GM18505 (cell line): Measurements from ENCODE around the gene RPRD1B.
"Not testable (repeated sequence)": the region's sequence is repeated elsewhere in the genome, so short reads cannot be mapped to it uniquely, and the experiment has no call there.

Source experiments
- ATAC-seq: cut with Tn5 transposase; IDR thresholded peaks from one replicate; pipeline ENCODE4 v1.9.1; 2021; ENCODE audit not compliant: unreplicated experiment
- POLR2A ChIP-seq: IDR thresholded peaks from 4 replicates; pipeline ENCODE4 v1.6.1; 2011; ENCODE audit warnings: borderline replicate concordance; ENCODE audit not compliant: insufficient read depth, insufficient read length; ENCODE audit errors: extremely low read depth

RPRD1B gene

GRCh38 chr20:38083338-38084048 is 49.9 kb downstream of the RPRD1B start:
- no peak for ATAC-seq
- no peak for TF ChIP-seq POLR2A

- no peak for ATAC-seq
- TF ChIP-seq POLR2A = no peak
Observed at GRCh38 chr20:38084425-38084951, 50.9 kb downstream of the RPRD1B start.

- TF ChIP-seq POLR2A = no peak
- no peak for ATAC-seq
Observed at GRCh38 chr20:38085026-38085425, 51.5 kb downstream of the RPRD1B start.

GRCh38 chr20:38089500-38089899 is 56.0 kb downstream of the RPRD1B start:
- TF ChIP-seq POLR2A = no peak
- no peak for ATAC-seq

- no peak for TF ChIP-seq POLR2A
- no peak for ATAC-seq
Observed at GRCh38 chr20:38090061-38090460, 56.5 kb downstream of the RPRD1B start.

- no peak for ATAC-seq
- peak; percentile 27 for TF ChIP-seq POLR2A
Observed at GRCh38 chr20:38091441-38092216, 58.1 kb downstream of the RPRD1B start.

GRCh38 chr20:38092260-38092857 is 58.8 kb downstream of the RPRD1B start:
- TF ChIP-seq POLR2A = no peak
- no peak for ATAC-seq

- no peak for TF ChIP-seq POLR2A
- no peak for ATAC-seq
Observed at GRCh38 chr20:38092915-38093314, 59.4 kb downstream of the RPRD1B start.

GRCh38 chr20:38093641-38094077 is 60.1 kb downstream of the RPRD1B start:
- ATAC-seq = no peak
- TF ChIP-seq POLR2A = no peak

- no peak for ATAC-seq
- TF ChIP-seq POLR2A = no peak
Observed at GRCh38 chr20:38094373-38094891, 60.9 kb downstream of the RPRD1B start.

GRCh38 chr20:38095017-38095686 is 61.6 kb downstream of the RPRD1B start:
- TF ChIP-seq POLR2A = no peak
- no peak for ATAC-seq

- ATAC-seq = no peak
- no peak for TF ChIP-seq POLR2A
Observed at GRCh38 chr20:38098952-38099351, 65.4 kb downstream of the RPRD1B start.

- ATAC-seq = not testable (repeated sequence)
Observed at GRCh38 chr20:38102206-38102605, 68.7 kb downstream of the RPRD1B start.

GRCh38 chr20:38104285-38104684 is 70.7 kb downstream of the RPRD1B start:
- no peak for TF ChIP-seq POLR2A
- no peak for ATAC-seq

- no peak for TF ChIP-seq POLR2A
- no peak for ATAC-seq
Observed at GRCh38 chr20:38106461-38106860, 72.9 kb downstream of the RPRD1B start.

GRCh38 chr20:38107386-38107785 is 73.8 kb downstream of the RPRD1B start:
- not testable (repeated sequence) for ATAC-seq

GRCh38 chr20:38107916-38108315 is 74.4 kb downstream of the RPRD1B start:
- not testable (repeated sequence) for ATAC-seq
